SKM-1 treated with dmso at 0.1 percent for 144 hours (cell line): ENCODE results near the gene EPHA2.
A peak's percentile ranks its signal among the peaks of the same experiment; 100 is the strongest.

Experiments
- DNase-seq: peaks from one replicate; lab custom pipeline; 2025; ENCODE audit not compliant: unreplicated experiment; lab: John Stamatoyannopoulos, UW

The EPHA2 gene

GRCh38 chr1:16138772-16139221 lies 17.1 kb downstream of the EPHA2 start:
- DNase-seq: no peak

- no peak for DNase-seq
These were observed 17.9 kb downstream of the EPHA2 start for GRCh38 chr1:16137890-16138467.

- DNase-seq: no peak
These were observed 20.4 kb downstream of the EPHA2 start for GRCh38 chr1:16135501-16135900.

GRCh38 chr1:16134906-16135305 lies 21.0 kb downstream of the EPHA2 start:
- no peak for DNase-seq

GRCh38 chr1:16134066-16134801 lies 21.6 kb downstream of the EPHA2 start:
- no peak for DNase-seq

- no peak for DNase-seq
These were observed 22.6 kb downstream of the EPHA2 start for GRCh38 chr1:16133007-16133961.

GRCh38 chr1:16132325-16132785 lies 23.5 kb downstream of the EPHA2 start:
- no peak for DNase-seq

GRCh38 chr1:16131636-16132324 lies 24.1 kb downstream of the EPHA2 start:
- no peak for DNase-seq

- no peak for DNase-seq
These were observed 25.0 kb downstream of the EPHA2 start for GRCh38 chr1:16130827-16131226.

GRCh38 chr1:16129921-16130543 lies 25.8 kb downstream of the EPHA2 start:
- DNase-seq: no peak

GRCh38 chr1:16129316-16129715 lies 26.6 kb downstream of the EPHA2 start:
- no peak for DNase-seq

- DNase-seq: no peak
These were observed 27.5 kb downstream of the EPHA2 start for GRCh38 chr1:16128338-16128741.

GRCh38 chr1:16127676-16128337 lies 28.1 kb downstream of the EPHA2 start:
- no peak for DNase-seq

- DNase-seq: no peak
These were observed 28.9 kb downstream of the EPHA2 start for GRCh38 chr1:16126743-16127515.

GRCh38 chr1:16126160-16126559 lies 29.7 kb downstream of the EPHA2 start:
- DNase-seq: no peak

- no peak for DNase-seq
These were observed 30.4 kb downstream of the EPHA2 start for GRCh38 chr1:16125483-16125882.

- no peak for DNase-seq
These were observed 30.8 kb downstream of the EPHA2 start for GRCh38 chr1:16125088-16125470.

GRCh38 chr1:16124377-16125087 lies 31.3 kb downstream of the EPHA2 start:
- DNase-seq: no peak

GRCh38 chr1:16122916-16123315 lies 33.0 kb downstream of the EPHA2 start:
- peak; percentile 30 for DNase-seq
